H1 (cell line): Measurements from ENCODE around the gene RGCC. TPM values are rescaled to one million over a fixed set of nuclear protein-coding genes. Genes with fewer than 3 reads are reported as not detected.

ENCODE experiments used
- HDAC2 ChIP-seq, 2 experiments: fragments of 300-600 bp in 1 of 2; sonication (generic) in 1 of 2; IDR thresholded peaks; 2 replicates each; pipeline ENCODE4 v1.6.1; 2011 to 2012; ENCODE audit warnings: low read depth in 2 of 2, low read length in 2 of 2, mild to moderate bottlenecking in 2 of 2, moderate library complexity in 2 of 2, borderline replicate concordance in 1 of 2, inconsistent platforms in 1 of 2
- RAD21 ChIP-seq, 2 experiments: IDR thresholded peaks in 1 of 2; conservative IDR thresholded peaks in 1 of 2; 2 replicates each; pipeline ENCODE4 v1.6.1; 2011; ENCODE audit warnings: low read depth in 2 of 2, low read length in 2 of 2, improper control_type of control experiment in 1 of 2, inconsistent platforms in 1 of 2, mild to moderate bottlenecking in 1 of 2, moderate library complexity in 1 of 2
- RNF2 ChIP-seq: fragments of 200-900, 300-1000 bp; sonication (generic); IDR thresholded peaks from 2 replicates; pipeline ENCODE4 v1.7.1; 2016; ENCODE audit warnings: borderline replicate concordance, low read depth, mild to moderate bottlenecking, antibody characterized with exemption, low read length; ENCODE audit not compliant: poor library complexity, severe bottlenecking; ENCODE audit errors: missing control alignments
- polyA plus RNA-seq, 7 experiments: library from polyadenylated mRNA; depleted of rRNA in 3 of 7; stranded (reverse) in 5 of 7; unstranded in 2 of 7; fragments of >200 nt in 5 of 7; fragments of 200-250 nt in 2 of 7; gene quantifications; 1 replicate in 5 of 7; 2 replicates in 1 of 7; 4 replicates in 1 of 7; pipeline versions ENCODE4 v1.2.1 to v1.2.3, GENCODE V29; 2011 to 2013; ENCODE audit warnings: missing spikeins in 2 of 7, mixed read lengths in 2 of 7
- total RNA-seq: library from RNA; stranded (reverse); fragmentation: NEBNext Ultra II Directional; extraction: Animal tissue kit (Norgen Biotek cat#: 25700); gene quantifications from 2 replicates; pipeline ENCODE4 v1.2.1, GENCODE V29; 2021
- TF ChIP-seq, protein P1 (sequence below): IDR thresholded peaks from 2 replicates; pipeline ENCODE4 v1.6.1; 2011; ENCODE audit warnings: low read depth, mild to moderate bottlenecking, low read length; ENCODE audit not compliant: insufficient read depth

The RGCC gene
- total and polyA plus RNA-seq, 2 of the 8 experiments (the other 6 are each of a cell fraction or from before 2014, with no cell fraction given), result 0.41 TPM; not detected in 1

GRCh38 chr13:41471785-41472184, 14.4 kb downstream of the RGCC start (continued):
- TF ChIP-seq HDAC2 (IDR thresholded peaks at IDR 0.05; ENCODE audit: borderline replicate concordance in 1 of 2, low read depth in 2 of 2, low read length in 2 of 2) (no peak), RAD21 (IDR thresholded peaks at IDR 0.05 in 1 of 2, conservative IDR thresholded peaks at IDR 0.05 in 1 of 2; ENCODE audit: low read depth in 2 of 2, low read length in 2 of 2) (no peak), RNF2 (no peak)
- TF ChIP-seq, protein P1, sequence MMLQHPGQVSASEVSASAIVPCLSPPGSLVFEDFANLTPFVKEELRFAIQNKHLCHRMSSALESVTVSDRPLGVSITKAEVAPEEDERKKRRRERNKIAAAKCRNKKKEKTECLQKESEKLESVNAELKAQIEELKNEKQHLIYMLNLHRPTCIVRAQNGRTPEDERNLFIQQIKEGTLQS, result no peak
- TF ChIP-seq, all 59 proteins: peak for 0
